GM08714 (cell line): ENCODE measurements around the gene OR6S1.

Experiments used
- H3K4me3 ChIP-seq: fragments of 200-500 bp; sonication (Bioruptor generic); 2 replicates; pipeline ENCODE4 v1.5.1; 2014; ENCODE audit warnings: mild to moderate bottlenecking, low read length, inconsistent platforms
- ZNF274 ChIP-seq: IDR thresholded peaks from 2 replicates; pipeline ENCODE4 v1.6.1; 2012; ENCODE audit warnings: mild to moderate bottlenecking, low read depth, low read length

The OR6S1 gene, protein sequence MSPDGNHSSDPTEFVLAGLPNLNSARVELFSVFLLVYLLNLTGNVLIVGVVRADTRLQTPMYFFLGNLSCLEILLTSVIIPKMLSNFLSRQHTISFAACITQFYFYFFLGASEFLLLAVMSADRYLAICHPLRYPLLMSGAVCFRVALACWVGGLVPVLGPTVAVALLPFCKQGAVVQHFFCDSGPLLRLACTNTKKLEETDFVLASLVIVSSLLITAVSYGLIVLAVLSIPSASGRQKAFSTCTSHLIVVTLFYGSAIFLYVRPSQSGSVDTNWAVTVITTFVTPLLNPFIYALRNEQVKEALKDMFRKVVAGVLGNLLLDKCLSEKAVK

GRCh38 chr14:20641591-20641990 is at the start of gene OR6S1:
Gene OR6S1, minus strand, starts transcription at chr14:20641691. Its CDS starts 0 bp downstream, at chr14:20641691.
- no peak for TF ChIP-seq ZNF274
- no peak within 1 kb of the TSS for H3K4me3 ChIP-seq

DNA sequence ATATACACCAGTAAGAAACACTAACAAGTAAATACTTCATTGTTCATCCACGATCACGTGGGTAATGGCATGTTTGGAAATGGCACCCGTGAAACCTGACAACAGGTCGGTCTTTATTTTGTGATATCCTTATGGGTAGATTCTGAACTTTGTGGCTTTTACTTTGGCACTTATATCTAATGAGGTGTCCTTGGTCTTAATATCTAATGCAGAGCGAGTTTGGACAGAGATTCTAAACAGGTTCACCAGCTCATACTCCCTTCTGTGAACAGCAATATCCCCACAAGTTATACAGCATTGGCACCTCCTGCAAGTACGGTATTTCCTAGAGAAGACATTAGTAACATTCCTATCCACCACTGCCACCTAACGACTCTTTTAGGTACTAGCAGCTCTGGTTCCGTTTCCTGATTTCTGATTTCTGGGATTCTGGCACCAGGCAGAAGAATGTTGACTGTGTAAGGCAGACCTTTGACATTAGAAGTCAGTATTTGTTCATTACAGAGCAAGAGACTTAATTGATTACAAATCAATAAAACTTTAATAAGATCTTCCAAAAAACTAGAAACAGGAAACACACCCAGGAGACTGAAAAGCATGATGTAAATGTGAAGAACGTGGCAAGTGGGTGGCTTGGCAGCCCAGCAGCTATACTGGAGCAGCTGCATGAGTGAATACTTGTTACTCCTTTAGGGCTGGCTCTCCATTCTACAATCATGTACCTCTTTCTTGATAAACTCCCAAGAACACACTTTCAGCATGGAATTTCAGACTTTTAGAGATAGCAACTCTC is 49.6 kb upstream of the OR6S1 start:
- no peak for TF ChIP-seq ZNF274
- H3K4me3 ChIP-seq = no peak overlapping the region

- H3K4me3 ChIP-seq = no peak within 1 kb of the TSS
- no peak for TF ChIP-seq ZNF274
Observed at GRCh38 chr14:20688167-20688839, 46.8 kb upstream of the OR6S1 start, which contains the start of gene ANG. Gene ANG, plus strand, starts transcription at chr14:20688764. Its CDS starts 4,801 bp downstream, at chr14:20693565.

DNA sequence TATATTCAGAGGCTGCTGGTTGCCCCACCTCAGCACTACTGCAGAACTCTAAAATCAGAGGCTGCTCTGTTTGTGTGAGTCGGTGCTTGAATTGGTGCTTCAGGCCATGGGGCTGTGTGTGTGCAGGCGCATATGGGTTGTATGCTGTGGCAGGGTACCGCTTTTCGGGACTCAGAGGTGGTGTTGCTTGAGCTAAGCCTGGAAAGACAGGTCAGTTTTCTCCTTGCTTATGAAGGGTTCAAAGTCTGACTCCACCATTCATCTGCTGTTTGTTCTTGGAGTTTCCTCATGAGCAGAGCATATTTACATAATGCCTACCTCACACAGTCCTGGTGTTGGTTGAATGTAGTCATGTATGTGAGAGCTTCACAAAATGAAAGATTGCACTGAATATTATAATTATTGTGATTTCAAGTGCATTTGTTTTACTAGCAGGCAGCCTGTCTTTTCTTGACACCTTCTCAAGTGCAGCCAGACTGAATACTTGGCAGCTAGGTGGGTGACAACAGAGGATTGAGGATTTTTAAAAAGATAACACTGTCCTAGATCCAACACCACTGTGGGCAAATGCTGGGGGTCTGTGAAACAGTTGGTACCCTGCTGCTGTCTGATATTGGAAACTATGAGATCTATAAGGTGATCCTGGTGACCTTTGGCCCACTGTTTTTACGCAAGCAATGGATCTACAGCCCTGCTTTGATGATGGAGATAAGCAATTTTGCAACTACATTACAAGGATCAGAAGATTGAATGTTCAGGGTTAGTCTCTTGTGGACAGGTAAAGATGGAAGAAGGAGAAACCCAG is 46.1 kb upstream of the OR6S1 start:
- no peak for TF ChIP-seq ZNF274
- no peak overlapping the region for H3K4me3 ChIP-seq

DNA sequence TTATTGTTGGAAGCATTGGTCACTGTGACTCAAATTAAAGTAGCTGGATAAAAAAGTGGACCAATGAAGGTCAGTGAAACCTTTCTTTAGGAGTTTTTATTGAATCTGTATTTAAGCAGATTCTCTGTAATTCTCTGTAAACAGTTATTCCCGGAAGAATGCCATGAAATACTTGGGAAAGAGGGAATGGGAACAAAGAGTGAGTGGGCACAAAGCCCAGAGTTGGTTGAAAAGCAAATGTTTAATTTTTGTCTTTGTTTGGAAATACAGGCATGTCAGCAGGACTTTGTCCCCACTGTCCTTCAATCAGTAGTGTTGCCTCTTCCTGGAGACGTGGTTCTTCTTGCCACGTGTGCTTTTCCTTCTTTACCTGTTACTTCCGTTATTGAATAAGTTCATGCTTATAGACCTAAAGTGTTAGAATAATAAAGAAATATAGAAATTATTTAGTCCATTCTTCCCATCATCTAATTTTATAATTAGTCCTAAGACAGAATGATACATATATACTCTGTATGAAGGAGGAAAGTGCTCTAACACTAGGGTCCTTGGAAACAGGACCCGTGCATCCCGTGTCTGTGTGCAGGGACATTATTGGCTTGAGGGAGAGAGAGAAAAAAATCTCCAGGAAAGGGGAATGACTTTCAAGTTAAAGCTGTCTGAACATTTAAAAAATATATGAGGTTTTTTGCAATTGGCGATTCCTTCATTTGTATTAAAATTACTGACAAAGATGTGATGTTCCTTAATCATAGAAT is 45.1 kb upstream of the OR6S1 start:
- no peak for TF ChIP-seq ZNF274
- no peak overlapping the region for H3K4me3 ChIP-seq

GRCh38 chr14:20684662-20685456 is 43.4 kb upstream of the OR6S1 start:
- no peak for TF ChIP-seq ZNF274
- H3K4me3 ChIP-seq = peak overlapping the region; percentile 62

- TF ChIP-seq ZNF274 = no peak
- H3K4me3 ChIP-seq = peak within 1 kb of the TSS; percentile 62
Observed at GRCh38 chr14:20683891-20684661, 42.6 kb upstream of the OR6S1 start, which contains the start of gene RNASE4. Gene RNASE4, plus strand, starts transcription at chr14:20684560. Its CDS starts 14,812 bp downstream, at chr14:20699372.

DNA sequence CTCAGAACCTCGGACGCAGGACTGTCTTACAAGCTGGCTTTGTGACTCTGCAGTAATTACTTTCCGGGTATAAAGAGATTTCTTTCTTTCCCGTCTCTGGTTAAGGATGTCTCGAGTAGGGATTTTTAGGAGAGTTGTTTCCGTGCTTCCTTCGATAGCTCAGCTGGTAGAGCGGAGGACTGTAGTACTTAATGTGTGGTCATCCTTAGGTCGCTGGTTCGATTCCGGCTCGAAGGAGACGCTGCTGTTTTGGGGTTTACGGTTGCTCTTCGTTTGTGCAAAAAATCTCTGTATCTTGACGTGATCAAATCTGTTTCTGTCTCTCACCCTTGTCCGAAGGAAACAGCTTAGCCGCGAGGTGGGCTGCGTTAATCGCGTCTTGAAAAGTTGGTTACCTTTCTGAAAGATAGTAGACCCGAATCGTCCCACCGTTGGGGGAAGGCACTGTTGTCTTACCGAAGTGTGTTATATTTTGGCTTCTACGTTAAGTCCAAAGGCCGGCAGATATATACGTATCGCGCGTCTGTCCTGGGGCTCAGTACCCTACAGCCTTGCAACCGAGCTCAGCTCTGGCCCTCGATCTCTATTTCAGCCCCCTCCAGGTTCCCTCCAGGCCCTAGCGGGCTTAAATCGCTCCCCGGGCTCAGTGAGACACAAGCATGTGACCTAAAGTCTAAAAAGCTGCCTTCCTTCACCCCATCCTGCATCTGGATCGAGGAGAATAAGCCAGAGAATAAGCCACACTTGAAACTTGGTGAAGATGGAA is 41.8 kb upstream of the OR6S1 start:
- TF ChIP-seq ZNF274 = no peak
- peak overlapping the region; percentile 62 for H3K4me3 ChIP-seq

- TF ChIP-seq ZNF274 = no peak
Observed at GRCh38 chr14:20682435-20683124, 41.1 kb upstream of the OR6S1 start.

GRCh38 chr14:20682127-20682434 is 40.6 kb upstream of the OR6S1 start:
- TF ChIP-seq ZNF274 = no peak
- H3K4me3 ChIP-seq = peak overlapping the region; percentile 62; the same call in 1 of the 2 replicates

More at GRCh38 chr14:20682435-20683124, 41.1 kb upstream of the OR6S1 start:
- H3K4me3 ChIP-seq = peak overlapping the region; percentile 62
